ENCODE measurements around the gene DBN1. TPM values are rescaled to one million over a fixed set of nuclear protein-coding genes. Genes with fewer than 3 reads are reported as not detected.

Gene DBN1
- total and polyA plus RNA-seq, 9 of the 15 experiments (the other 6 are each of a cell fraction or from before 2014, with no cell fraction given): 0.25 to 87.2 (median 27.9) TPM

GRCh38 chr5:177491429-177491945, 18.1 kb upstream of the DBN1 start (continued):
- TF ChIP-seq HMGXB4 (CRISPR knock-in tag; IDR thresholded peaks at IDR 0.05) (peak; percentile 85; the same call in 1 of the 2 replicates), SRSF7 (optimal IDR thresholded peaks at IDR 0.05; ENCODE audit: low read depth, low read length) (no peak), YBX1 (IDR thresholded peaks at IDR 0.05) (no peak), RAD51 (IDR thresholded peaks at IDR 0.05; ENCODE audit: borderline replicate concordance, low read depth) (no peak), HBP1 (CRISPR knock-in tag; IDR thresholded peaks at IDR 0.05) (no peak), MTA2 (IDR thresholded peaks at IDR 0.05; ENCODE audit: low read depth) (no peak), CTCFL (IDR thresholded peaks at IDR 0.05; ENCODE audit: borderline replicate concordance, insufficient read depth, low read depth, low read length, poor library complexity, severe bottlenecking) (peak; percentile 99), SMAD4 (CRISPR knock-in tag; conservative IDR thresholded peaks at IDR 0.05) (peak; percentile 88), ZBTB1 (CRISPR knock-in tag; IDR thresholded peaks at IDR 0.05; ENCODE audit: borderline replicate concordance, low read depth) (peak; percentile 61; the same call in 1 of the 2 replicates), ATF3 (IDR thresholded peaks at IDR 0.05) (no peak), ATF3 (CRISPR knock-in tag; conservative IDR thresholded peaks at IDR 0.05) (peak; percentile 82), SMARCA5 (IDR thresholded peaks at IDR 0.05) (no peak), MCM7 (IDR thresholded peaks at IDR 0.05) (no peak), ZNF280B (CRISPR knock-in tag; IDR thresholded peaks at IDR 0.05) (no peak), HNRNPL (IDR thresholded peaks at IDR 0.05; ENCODE audit: low read depth, low read length) (peak; percentile 93), RFX1 (IDR thresholded peaks at IDR 0.05) (no peak), SREBF2 (CRISPR knock-in tag; IDR thresholded peaks at IDR 0.05) (no peak), MYNN (IDR thresholded peaks at IDR 0.05) (0 out of 2 replicates have a peak, but pooled peaks have one; percentile 67), MYNN (CRISPR knock-in tag; IDR thresholded peaks at IDR 0.05) (no peak)

All from K562 (cell line).